SK-N-SH (cell line): Measurements from ENCODE around the gene PLIN3. TPM values are rescaled to one million over a fixed set of nuclear protein-coding genes. Genes with fewer than 3 reads are reported as not detected.

Experiments
- CTCF ChIA-PET: fragments of 300-600, 350-600 bp; formaldehyde crosslinking; extraction: SDS; loops from one replicate; lab custom pipeline; 2021; lab: Yijun Ruan, JAX
- POLR2A ChIA-PET: fragments of 350-600 bp; sonication (Branson Sonifier 250); formaldehyde crosslinking; extraction: SDS; loops from one replicate; lab custom pipeline; 2020; ENCODE audit warnings: antibody characterized with exemption, inconsistent platforms; lab: Yijun Ruan, JAX
- DNase-seq: peaks from one replicate; pipeline ENCODE4 v3.0.0; 2012
- H2AFZ ChIP-seq: fragments of 200-600 bp; sonication (generic); 2 replicates; pipeline ENCODE4 v1.8.1; 2016; ENCODE audit warnings: antibody characterized with exemption, mild to moderate bottlenecking, low read depth
- H3F3A ChIP-seq: fragments of 200-600 bp; sonication (generic); replicated peaks from 2 replicates; pipeline ENCODE3; 2016; ENCODE audit warnings: antibody characterized with exemption, mild to moderate bottlenecking; ENCODE audit not compliant: insufficient read depth
- H3K27ac ChIP-seq, 2 experiments: fragments of 200-500 bp in 1 of 2; fragments of 200-600 bp in 1 of 2; sonication (Bioruptor generic) in 1 of 2; sonication (generic), shearing (Covaris generic) in 1 of 2; 2 replicates each; pipeline versions ENCODE4 v1.5.1 to v1.6.1; 2014 to 2016; ENCODE audit warnings: low read depth in 2 of 2, inconsistent platforms in 1 of 2, low read length in 1 of 2, mild to moderate bottlenecking in 1 of 2, mixed read lengths in 1 of 2
- H3K27me3 ChIP-seq: fragments of 200-600 bp; sonication (generic), shearing (Covaris generic); 2 replicates; pipeline ENCODE4 v1.6.1; 2016; ENCODE audit warnings: mixed run types; ENCODE audit not compliant: insufficient read depth
- H3K36me3 ChIP-seq, 2 experiments: fragments of 200-500 bp in 1 of 2; fragments of 200-600 bp in 1 of 2; sonication (Bioruptor generic) in 1 of 2; sonication (generic) in 1 of 2; replicated peaks in 1 of 2; 2 replicates each; pipeline versions ENCODE3 to v1.5.1; 2014 to 2016; ENCODE audit warnings: low read length in 1 of 2, mild to moderate bottlenecking in 1 of 2; ENCODE audit not compliant: insufficient read depth in 2 of 2, control insufficient read depth in 1 of 2
- H3K4me1 ChIP-seq, 2 experiments: fragments of 200-500 bp in 1 of 2; fragments of 200-600 bp in 1 of 2; sonication (Bioruptor generic) in 1 of 2; sonication (generic), shearing (Covaris generic) in 1 of 2; 2 replicates each; pipeline versions ENCODE4 v1.5.1 to v1.6.1; 2014 to 2016; ENCODE audit warnings: low read depth in 1 of 2, low read length in 1 of 2, mixed run types in 1 of 2; ENCODE audit not compliant: insufficient read depth in 2 of 2, control insufficient read depth in 1 of 2
- H3K4me2 ChIP-seq: fragments of 200-600 bp; sonication (generic), shearing (Covaris generic); 2 replicates; pipeline ENCODE4 v1.6.1; 2017; ENCODE audit warnings: mixed run types
- H3K4me3 ChIP-seq, 2 experiments: fragments of 200-500 bp in 1 of 2; fragments of 200-600 bp in 1 of 2; sonication (Bioruptor generic) in 1 of 2; sonication (generic), shearing (Covaris generic) in 1 of 2; 2 replicates each; pipeline versions ENCODE4 v1.5.1 to v1.8.1; 2014 to 2016; ENCODE audit warnings: low read depth in 2 of 2, inconsistent platforms in 1 of 2, low read length in 1 of 2, mild to moderate bottlenecking in 1 of 2, mixed read lengths in 1 of 2, moderate library complexity in 1 of 2
- H3K79me2 ChIP-seq: fragments of 200-600 bp; sonication (generic); 2 replicates; pipeline ENCODE4 v1.8.1; 2017; ENCODE audit warnings: mild to moderate bottlenecking; ENCODE audit not compliant: insufficient read depth
- H3K9ac ChIP-seq: fragments of 200-600 bp; sonication (generic); 2 replicates; pipeline ENCODE4 v1.6.1; 2017; ENCODE audit warnings: mixed run types
- H3K9me2 ChIP-seq: fragments of 200-600 bp; sonication (generic); 2 replicates; pipeline ENCODE4 v1.6.1; 2017; ENCODE audit warnings: mixed run types
- H3K9me3 ChIP-seq: fragments of 200-600 bp; sonication (generic); 2 replicates; pipeline ENCODE4 v1.6.1; 2017; ENCODE audit warnings: mixed run types, mild to moderate bottlenecking, moderate library complexity
- H4K20me1 ChIP-seq: fragments of 200-600 bp; sonication (generic); 2 replicates; pipeline ENCODE4 v1.6.1; 2017; ENCODE audit warnings: mild to moderate bottlenecking, mixed run types; ENCODE audit not compliant: insufficient read depth
- CHD2 ChIP-seq: fragments of 150-350 bp; IDR thresholded peaks from 2 replicates; pipeline ENCODE4 v1.6.1; 2018; ENCODE audit warnings: low read length; ENCODE audit not compliant: partially characterized antibody
- EZH2phosphoT487 ChIP-seq: fragments of 200-600 bp; sonication (generic); IDR thresholded peaks from 2 replicates; pipeline ENCODE4 v1.6.1; 2017; ENCODE audit warnings: low read depth, mixed run types, mild to moderate bottlenecking, antibody characterized with exemption, moderate library complexity, borderline replicate concordance
- MEF2A ChIP-seq: IDR thresholded peaks from 2 replicates; pipeline ENCODE4 v1.4.0; 2012; ENCODE audit warnings: low read depth, borderline replicate concordance
- MXI1 ChIP-seq: IDR thresholded peaks from 2 replicates; pipeline ENCODE4 v1.6.1; 2012; ENCODE audit warnings: mild to moderate bottlenecking, low read depth, low read length, improper control_type of control experiment
- RAD21 ChIP-seq: IDR thresholded peaks from 2 replicates; pipeline ENCODE4 v1.6.1; 2012; ENCODE audit warnings: mild to moderate bottlenecking, low read length
- RFX5 ChIP-seq: IDR thresholded peaks from 2 replicates; pipeline ENCODE4 v1.6.1; 2012; ENCODE audit warnings: mild to moderate bottlenecking, improper control_type of control experiment, low read length
- SMC3 ChIP-seq: IDR thresholded peaks from 2 replicates; pipeline ENCODE4 v1.6.1; 2012; ENCODE audit warnings: low read depth, low read length, improper control_type of control experiment
- WGBS: methylation state at CpG from one replicate; pipeline ENCODE4 v1.1.6; 2017; ENCODE audit warnings: low lambda C conversion rate; 5-methylcytosine and 5-hydroxymethylcytosine counted together
- polyA plus RNA-seq, 3 experiments: library from polyadenylated mRNA; depleted of rRNA; stranded (reverse); fragments of >200 nt; gene quantifications; 2 replicates each; pipeline ENCODE4 v1.2.3, GENCODE V29; 2012
- TF ChIP-seq, protein P1 (sequence below): fragments of 200-600 bp; sonication (generic); IDR thresholded peaks from 2 replicates; pipeline ENCODE4 v1.6.1; 2017; ENCODE audit warnings: antibody characterized with exemption, mild to moderate bottlenecking, moderate library complexity
- TF ChIP-seq, protein P2 (sequence below): IDR thresholded peaks from 2 replicates; pipeline ENCODE4 v1.4.0; 2012; ENCODE audit warnings: low read depth, borderline replicate concordance

Gene PLIN3
- polyA plus RNA-seq, 1 of the 3 experiments (the other 2 are of a cell fraction), result 129 TPM

DNA sequence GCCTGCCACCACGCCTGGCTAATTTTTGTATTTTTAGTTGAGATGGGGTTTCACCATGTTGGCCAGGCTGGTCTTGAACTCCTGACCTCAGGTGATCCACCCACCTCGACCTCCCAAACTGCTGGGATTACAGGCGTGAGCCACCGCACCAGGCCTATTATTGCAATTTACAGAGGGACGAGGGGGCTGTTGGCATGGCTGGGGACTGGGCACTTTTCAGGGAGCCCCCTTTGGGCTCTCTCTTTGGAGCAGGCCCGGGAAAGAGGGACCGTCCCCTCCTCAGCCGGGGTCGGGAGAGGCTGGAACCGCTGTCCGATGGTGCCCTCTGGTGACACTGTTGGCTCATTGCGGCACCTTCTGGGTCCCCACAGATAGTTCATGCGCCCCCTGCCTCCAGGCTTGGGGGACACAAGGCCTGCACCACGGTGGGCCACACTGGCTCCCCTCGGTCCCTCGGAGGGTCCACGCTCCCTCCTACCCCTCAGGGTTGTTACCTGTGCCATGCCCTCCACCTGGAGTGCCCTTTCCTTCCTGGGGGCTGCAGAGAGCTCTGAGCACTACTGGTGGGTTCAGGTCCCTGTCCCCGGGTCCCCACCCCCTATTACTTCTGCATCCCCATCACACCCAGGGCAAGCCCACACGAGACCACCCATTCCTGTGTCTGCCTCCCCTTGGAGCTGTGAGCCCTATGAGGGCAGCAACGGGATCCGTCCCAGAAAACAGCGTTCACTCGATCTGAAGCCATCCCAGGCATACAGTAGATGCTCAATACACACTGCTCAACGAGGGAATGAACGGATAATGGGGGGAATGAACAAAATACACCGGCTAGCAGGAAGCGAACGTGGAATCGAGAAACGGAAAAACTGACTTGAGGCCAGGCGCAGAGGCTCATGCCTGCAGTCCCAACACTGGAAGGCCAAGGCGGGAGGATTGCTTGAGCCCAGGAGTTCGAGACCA is 63.5 kb downstream of the PLIN3 start:
- H3F3A ChIP-seq, result peaks cover 3% of the 10 kb centered on the region
- H2AFZ ChIP-seq, result peak overlapping the region; percentile 56; the same call in 1 of the 2 replicates
- CTCF ChIA-PET, result interaction anchor here (0.6 to 13.0 kb wide), 21 partner anchors 10 to 758 kb away, joined by 3 to 409 read pairs (median 4); partner anchors contain the start of genes DPP9, FEM1A, KDM4B and TICAM1
- H3K27me3 ChIP-seq, result no peaks in the 10 kb centered on the region
- peak; percentile 82 for TF ChIP-seq RAD21
- TF ChIP-seq, protein P1, sequence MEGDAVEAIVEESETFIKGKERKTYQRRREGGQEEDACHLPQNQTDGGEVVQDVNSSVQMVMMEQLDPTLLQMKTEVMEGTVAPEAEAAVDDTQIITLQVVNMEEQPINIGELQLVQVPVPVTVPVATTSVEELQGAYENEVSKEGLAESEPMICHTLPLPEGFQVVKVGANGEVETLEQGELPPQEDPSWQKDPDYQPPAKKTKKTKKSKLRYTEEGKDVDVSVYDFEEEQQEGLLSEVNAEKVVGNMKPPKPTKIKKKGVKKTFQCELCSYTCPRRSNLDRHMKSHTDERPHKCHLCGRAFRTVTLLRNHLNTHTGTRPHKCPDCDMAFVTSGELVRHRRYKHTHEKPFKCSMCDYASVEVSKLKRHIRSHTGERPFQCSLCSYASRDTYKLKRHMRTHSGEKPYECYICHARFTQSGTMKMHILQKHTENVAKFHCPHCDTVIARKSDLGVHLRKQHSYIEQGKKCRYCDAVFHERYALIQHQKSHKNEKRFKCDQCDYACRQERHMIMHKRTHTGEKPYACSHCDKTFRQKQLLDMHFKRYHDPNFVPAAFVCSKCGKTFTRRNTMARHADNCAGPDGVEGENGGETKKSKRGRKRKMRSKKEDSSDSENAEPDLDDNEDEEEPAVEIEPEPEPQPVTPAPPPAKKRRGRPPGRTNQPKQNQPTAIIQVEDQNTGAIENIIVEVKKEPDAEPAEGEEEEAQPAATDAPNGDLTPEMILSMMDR, result peak; percentile 77
- TF ChIP-seq MEF2A, result no peak
- no peak for TF ChIP-seq EZH2phosphoT487
- peak; percentile 71 for TF ChIP-seq SMC3
- TF ChIP-seq MXI1, result no peak
- TF ChIP-seq CHD2, result peak; percentile 14
- no peaks in the 10 kb centered on the region for H3K79me2 ChIP-seq
- H3K36me3 ChIP-seq, result no peaks in the 10 kb centered on the region
- no peaks in the 10 kb centered on the region for H3K9me3 ChIP-seq
- peak overlapping the region in 1 of 2 experiments; percentile 23; a peak in 1 of 4 replicates for H3K4me3 ChIP-seq
- H3K4me1 ChIP-seq, result no peaks in the 10 kb centered on the region
- H3K9me2 ChIP-seq, result no peaks in the 10 kb centered on the region
- DNase-seq, result peak; percentile 90
- no peak overlapping the region for H3K27ac ChIP-seq
- no peaks in the 10 kb centered on the region for H4K20me1 ChIP-seq
- no peak overlapping the region for H3K4me2 ChIP-seq
- POLR2A ChIA-PET, result no interaction called here
- 73% methylated on average over 17 of the region's 33 CpGs for WGBS
- no peak overlapping the region for H3K9ac ChIP-seq

DNA sequence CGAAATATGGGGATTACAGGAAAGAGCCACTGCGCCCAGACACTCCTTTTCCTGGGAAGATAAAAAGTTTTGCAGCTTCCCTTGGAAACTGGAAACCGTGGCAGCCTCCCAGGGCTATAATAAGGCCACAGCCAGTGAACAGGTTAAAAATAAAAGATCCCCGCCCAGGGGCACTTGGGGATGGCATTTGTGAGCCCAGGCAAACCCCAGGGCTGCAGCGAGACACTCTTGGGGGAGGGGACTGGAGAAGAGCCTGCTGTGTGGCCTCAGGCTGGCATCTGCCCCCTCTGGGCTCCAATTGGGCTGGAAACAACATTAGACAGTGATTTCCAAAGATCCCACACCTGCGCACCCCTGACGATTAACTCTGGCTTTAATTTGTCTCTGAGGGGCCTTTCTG is 64.8 kb downstream of the PLIN3 start:
- no peaks in the 10 kb centered on the region for H3K4me1 ChIP-seq
- no peak overlapping the region for H3K4me3 ChIP-seq
- DNase-seq, result no peak
- no peak overlapping the region for H3K4me2 ChIP-seq
- no peaks in the 10 kb centered on the region for H3K9me2 ChIP-seq
- CTCF ChIA-PET, result interaction anchor here (3.2 to 4.2 kb wide), 2 partner anchors 12 to 70 kb away, joined by 20 to 21 read pairs; partner anchors contain the start of gene FEM1A
- TF ChIP-seq, protein P2, sequence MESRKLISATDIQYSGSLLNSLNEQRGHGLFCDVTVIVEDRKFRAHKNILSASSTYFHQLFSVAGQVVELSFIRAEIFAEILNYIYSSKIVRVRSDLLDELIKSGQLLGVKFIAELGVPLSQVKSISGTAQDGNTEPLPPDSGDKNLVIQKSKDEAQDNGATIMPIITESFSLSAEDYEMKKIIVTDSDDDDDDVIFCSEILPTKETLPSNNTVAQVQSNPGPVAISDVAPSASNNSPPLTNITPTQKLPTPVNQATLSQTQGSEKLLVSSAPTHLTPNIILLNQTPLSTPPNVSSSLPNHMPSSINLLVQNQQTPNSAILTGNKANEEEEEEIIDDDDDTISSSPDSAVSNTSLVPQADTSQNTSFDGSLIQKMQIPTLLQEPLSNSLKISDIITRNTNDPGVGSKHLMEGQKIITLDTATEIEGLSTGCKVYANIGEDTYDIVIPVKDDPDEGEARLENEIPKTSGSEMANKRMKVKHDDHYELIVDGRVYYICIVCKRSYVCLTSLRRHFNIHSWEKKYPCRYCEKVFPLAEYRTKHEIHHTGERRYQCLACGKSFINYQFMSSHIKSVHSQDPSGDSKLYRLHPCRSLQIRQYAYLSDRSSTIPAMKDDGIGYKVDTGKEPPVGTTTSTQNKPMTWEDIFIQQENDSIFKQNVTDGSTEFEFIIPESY, result no peak
- TF ChIP-seq RFX5, result no peak
- TF ChIP-seq, all 33 proteins: peak for 0
- Histone ChIP-seq H3K9me3 (no peaks in the 10 kb centered on the region), H3K9ac (no peak overlapping the region), H2AFZ (no peak overlapping the region), H3F3A (peaks cover 2% of the 10 kb centered on the region), H3K36me3 (no peaks in the 10 kb centered on the region), H4K20me1 (no peaks in the 10 kb centered on the region), H3K27me3 (no peaks in the 10 kb centered on the region), H3K27ac (no peak overlapping the region), H3K79me2 (no peaks in the 10 kb centered on the region)
- POLR2A ChIA-PET, result no interaction called here
- WGBS, result 77% methylated on average over 7 of the region's 7 CpGs
